Measurements from ENCODE around the gene VGLL2. TPM values are rescaled to one million over a fixed set of nuclear protein-coding genes. Genes with fewer than 3 reads are reported as not detected.

Gene VGLL2
- total RNA-seq, 1 experiment from 2014 or later = not detected

DNA sequence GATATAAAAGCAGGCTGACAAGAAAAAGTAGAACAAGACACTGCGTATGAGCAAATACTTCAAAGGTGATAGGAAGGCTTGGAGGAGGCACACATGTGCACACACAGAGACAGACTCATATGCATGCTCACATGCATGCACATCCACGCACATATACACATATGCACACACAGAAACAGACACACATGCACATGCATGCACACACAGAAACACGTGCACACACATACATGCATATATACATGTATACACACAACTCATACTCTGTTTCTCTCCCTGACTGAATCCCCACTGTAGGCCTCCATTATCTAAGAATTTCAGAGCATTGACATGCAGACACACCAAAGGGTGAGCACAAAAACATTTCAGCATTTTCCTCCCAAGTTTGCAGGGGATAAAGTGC lies 43.7 kb downstream of the VGLL2 start:
- no peak for DNase-seq (ENCODE audit: low spot score)
- in situ Hi-C loops (cut with HindIII; ENCODE audit: low sequenced_read_pairs) = no loop called here

DNA sequence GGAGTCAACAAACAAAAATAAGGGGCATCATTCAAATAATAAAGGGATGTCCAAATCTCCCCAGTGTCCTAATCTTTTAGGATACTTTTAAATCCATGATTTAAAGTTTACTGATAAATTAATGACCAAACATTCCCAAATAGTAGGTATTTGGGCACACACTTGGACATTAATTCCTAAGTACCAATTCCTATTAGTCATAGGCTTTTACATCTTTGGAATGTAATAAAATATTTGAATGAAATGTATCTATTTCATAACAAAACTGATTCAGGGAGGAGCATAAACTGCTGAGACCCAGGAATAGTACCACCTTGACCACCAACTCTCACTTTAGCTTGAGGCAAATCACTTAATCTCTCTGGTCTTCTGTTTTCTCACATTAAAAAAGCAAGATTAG lies 44.3 kb downstream of the VGLL2 start:
- DNase-seq (ENCODE audit: low spot score) = no peak
- in situ Hi-C loops (cut with HindIII; ENCODE audit: low sequenced_read_pairs) = no loop called here

DNA sequence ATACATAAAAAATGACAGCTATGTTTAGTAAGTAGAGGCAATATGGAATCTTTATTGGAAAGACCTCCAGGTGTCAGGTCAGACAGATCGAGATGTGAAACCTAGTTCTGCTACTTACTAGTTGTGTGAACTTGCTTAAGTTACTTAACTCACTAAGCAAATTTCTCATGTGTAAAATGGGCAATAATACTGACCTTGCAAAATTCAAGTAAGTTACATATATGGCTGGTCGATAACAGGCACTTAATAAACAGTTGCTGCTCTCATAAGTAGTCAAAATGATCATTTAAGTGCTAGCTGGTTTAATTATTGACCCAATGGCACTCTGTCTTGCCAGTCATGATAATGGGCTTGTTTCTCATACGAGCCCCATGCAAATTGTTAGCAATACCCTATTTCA lies 46.0 kb downstream of the VGLL2 start:
- in situ Hi-C loops (cut with HindIII; ENCODE audit: low sequenced_read_pairs) = no loop called here
- DNase-seq (ENCODE audit: low spot score) = no peak

DNA sequence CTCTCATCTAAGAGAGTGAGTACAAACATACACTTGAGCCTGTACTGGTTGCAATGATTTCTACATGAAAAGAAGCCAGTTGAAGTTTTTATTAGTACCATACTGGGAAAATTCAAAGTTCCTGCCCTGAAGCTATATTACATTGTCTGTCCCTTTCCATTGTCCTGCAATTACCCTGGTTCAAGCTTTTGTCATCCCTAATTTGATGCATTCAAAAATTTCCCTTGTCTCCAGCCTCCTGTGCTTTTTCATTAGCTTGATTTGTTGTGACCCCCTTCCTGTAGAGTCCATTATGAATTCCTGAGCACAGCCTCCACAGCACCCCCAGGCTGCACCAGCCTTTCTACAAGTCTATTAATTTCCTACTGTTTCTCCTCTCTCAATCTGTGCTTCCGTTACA lies 46.4 kb downstream of the VGLL2 start:
- DNase-seq (ENCODE audit: low spot score) = no peak
- in situ Hi-C loops (cut with HindIII; ENCODE audit: low sequenced_read_pairs) = no loop called here

DNA sequence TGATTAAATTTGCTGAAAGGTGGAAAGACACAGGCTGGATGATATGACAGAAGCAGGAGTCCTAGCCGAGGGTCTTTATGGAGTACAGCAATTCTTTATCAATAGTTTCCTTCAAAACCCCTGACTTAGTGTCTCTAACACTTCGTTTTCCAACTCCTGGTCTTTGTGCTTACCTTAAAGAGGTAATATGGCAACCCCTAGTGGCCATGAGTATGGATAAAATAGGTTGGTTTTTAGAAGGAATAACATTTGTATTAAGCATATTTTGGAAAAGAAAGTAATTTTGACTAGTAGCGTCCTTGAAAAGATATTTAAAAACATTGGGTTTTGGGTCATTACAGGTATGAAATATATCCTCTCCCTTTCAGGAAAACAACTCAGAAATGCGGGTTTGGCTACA lies 51.9 kb downstream of the VGLL2 start:
- DNase-seq (ENCODE audit: low spot score) = no peak
- in situ Hi-C loops (cut with HindIII; ENCODE audit: low sequenced_read_pairs) = no loop called here

Other genes starting within 250 kb of the VGLL2 start
- gene ROS1, start 160.4 kb downstream of the VGLL2 start, total RNA-seq (2014; rRNA removed; shearing (Covaris generic)) = not detected in 2 replicates
- not detected in 2 replicates for gene DCBLD1, start 217.1 kb downstream of the VGLL2 start, total RNA-seq (2014; rRNA removed; shearing (Covaris generic))